ENCODE results near the gene PAQR4.
A peak's percentile ranks its signal among the peaks of the same experiment; 100 is the strongest.
"Not testable (repeated sequence)": the region's sequence is repeated elsewhere in the genome, so short reads cannot be mapped to it uniquely, and the experiment has no call there.

Gene PAQR4

GRCh38 chr16:2968738-2969544 is at the start of gene PAQR4:
Gene PAQR4 (plus strand): TSS chr16:2969348. CDS start chr16:2969675, 327 bp downstream.
- DNase-seq: peak; percentile 36

- no peak for DNase-seq
Observed at GRCh38 chr16:2919511-2920255, 49.5 kb upstream of the PAQR4 start.

DNA sequence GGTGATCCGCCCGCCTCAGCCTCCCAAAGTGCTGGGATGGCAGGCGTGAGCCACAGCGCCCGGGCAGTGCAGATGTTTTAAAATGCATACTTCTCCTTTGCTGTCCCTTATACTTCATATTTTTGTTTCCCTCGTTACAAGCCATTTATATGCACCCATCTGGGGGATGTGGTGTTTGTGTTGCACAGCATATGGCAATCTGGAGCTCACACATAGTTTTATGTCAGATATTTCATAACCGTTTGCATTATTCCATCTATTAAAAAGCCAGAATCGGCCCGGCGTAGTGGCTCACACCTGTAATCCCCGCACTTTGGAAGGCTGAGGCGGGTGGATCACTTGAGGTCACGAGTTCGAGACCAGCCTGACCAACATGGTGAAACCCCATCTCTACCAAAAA is 45.7 kb upstream of the PAQR4 start:
- no peak for DNase-seq

DNA sequence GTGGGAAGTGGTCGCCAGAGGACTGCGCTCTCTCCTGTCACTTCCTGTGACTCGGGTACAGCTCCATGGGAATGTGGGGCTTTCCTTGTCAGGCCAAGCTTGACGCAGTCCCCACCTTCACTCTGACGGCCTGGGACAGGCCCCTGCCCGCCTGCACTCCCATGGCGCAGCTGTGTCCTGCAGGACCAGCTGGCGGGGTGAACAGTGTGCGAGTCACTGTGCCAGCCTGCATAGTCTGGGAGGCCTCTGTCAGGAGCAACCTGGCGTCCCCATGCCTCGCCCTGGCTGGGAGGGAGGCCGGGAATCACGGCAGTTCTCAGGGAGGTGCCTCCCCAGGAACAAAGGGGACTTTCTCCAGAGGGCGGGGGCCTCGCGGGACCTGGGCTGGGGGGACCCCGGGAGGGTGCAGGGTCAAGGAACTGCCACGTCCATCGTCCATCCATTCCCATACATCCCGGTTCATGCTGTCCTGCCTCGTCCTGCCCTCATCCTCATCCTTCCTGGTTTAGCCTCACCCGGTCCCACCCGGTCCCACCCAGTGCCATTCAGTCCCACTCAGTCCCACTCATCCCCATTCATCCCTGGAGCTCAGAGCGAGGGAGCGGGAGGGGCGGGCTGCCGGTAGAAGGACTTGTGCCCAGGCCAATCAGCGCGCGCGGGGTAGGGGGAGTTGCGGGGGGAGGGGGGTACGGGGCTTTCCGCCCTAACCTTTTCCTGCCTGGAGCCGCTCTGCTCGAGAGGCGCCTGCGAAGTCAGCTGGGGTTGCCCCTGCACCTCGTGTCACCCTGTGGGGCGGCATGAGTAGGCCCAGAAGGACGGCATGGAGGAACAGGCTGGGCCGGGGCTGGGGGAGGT is 44.0 kb upstream of the PAQR4 start:
- DNase-seq: no peak

DNA sequence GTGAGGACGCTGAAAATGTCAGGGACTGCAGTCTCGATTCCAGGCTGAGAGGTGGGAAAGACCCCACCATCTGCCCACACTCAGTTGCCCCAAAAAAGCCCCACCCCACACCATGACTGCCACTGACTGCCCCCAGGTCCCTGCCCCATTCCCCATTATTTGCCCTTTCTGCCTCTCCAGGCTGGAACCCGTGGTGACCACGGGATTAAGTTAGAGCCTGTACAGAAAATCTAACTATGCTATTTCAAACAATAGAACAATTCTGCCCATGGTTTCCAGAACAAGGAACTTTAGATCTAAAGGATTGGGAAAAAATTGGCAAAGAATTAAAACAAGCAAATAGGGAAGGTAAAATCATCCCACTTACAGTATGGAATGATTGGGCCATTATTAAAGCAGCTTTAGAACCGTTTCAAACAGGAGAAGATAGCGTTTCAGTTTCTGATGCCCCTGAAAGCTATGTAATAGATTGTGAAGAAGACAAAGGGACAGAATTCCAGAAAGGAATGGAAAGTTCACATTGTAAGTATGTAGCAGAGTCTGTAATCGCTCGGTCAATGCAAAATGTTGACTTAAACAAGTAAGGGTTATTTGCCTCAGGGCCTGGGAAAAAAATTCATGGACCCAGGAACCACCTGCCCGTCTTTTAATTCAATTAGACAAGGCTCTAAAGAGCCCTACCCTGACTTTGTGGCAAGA is 43.0 kb upstream of the PAQR4 start:
- DNase-seq: no peak

DNA sequence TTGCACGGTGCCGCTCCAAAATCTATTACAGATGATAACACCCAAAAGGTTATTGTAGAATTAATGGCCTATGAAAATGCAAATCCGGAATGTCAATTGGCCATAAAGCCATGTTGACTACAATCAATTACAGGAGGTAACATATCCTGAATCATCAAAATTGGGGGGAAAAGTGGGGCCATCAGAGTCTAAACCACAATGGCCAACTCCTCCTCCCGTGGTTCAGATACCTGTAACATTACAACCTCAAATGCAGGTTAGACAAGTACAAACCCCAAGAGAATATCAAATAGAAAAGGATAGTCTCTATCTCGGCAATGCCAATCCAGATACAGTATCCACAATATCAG is 42.5 kb upstream of the PAQR4 start:
- DNase-seq: no peak

DNA sequence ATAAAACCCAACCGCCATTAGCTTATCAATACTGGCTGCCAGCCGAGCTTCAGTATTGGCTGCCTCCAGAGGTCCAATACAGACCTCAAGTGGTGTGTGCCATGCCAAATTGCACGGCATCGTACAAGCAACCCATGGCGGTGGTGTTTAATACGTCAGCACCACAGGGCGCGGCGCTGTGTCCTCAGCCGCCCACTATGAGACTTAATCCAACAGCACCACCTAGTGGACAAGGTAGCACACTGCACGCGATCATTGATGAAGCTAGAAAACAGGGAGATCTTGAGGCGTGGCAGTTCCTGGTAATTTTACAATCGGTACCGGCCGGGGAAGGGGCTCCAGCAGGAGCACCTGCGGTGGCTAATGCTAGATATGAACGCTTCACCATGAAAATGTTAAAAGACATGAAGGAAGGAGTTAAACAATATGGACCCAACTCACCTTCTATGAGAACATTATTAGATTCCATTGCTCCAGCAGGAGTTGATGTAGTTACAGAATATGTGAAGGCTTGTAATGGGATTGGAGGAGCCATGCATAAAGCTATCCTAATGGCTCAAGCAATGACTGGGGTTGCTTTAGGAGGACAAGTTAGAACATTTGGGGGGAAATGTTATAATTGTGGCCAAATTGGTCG is 42.0 kb upstream of the PAQR4 start:
- DNase-seq: peak; percentile 36

- DNase-seq: not testable (repeated sequence)
Observed at GRCh38 chr16:2928151-2928550, 41.0 kb upstream of the PAQR4 start.

DNA sequence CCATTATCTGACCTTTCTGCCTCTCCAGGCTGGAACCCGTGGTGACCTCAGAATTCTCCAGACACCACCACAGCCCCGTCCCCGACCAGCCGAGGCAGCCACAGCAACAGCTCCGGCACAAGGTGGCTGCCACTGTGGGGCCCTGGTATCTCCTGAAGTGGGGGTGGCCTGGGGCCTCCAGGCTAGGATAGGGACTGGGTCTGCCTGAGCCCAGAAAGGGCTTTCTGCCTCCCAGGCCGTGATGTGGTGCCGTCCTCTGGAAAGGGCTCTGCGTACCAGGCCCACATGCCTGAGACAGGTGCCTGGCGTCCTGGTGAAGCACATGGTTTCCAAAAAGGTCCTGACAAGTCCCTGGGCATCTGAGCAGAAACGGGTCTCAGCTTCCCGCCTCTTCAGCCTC is 40.4 kb upstream of the PAQR4 start:
- DNase-seq: no peak

GRCh38 chr16:2929693-2930092 is 39.5 kb upstream of the PAQR4 start:
- DNase-seq: no peak

- no peak for DNase-seq
Observed at GRCh38 chr16:2930236-2930635, 38.9 kb upstream of the PAQR4 start.

DNA sequence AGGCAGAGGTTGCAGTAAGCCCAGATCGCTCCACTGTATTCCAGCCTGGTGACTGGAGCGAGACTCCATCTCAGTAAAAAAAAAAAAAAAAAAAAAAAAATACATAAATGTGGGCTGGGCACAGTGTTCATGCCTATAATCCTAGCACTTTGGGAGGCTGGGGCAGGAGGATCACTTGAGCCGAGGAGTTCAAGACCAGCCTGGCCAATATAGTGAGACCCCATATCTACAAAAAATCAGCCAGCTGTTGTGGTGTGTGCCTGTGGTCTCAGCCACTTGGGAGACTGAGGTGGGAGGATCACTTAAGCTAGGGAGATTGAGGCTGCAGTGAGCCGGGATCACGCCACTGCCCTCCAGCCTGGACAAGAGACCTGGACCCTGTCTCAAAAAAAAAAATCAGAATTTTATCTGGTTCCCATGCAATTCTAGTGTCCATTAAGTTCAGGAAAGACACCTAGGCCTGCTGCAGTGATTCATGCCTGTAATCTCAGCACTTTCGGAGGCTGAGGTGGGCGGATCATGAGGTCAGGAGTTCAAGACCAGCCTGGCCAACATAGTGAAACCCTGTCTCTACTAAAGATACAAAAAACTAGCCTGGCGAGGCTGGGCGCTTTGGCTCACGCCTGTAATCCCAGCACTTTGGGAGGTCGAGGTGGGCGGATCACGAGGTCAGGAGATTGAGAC is 37.8 kb upstream of the PAQR4 start:
- not testable (repeated sequence) for DNase-seq

DNA sequence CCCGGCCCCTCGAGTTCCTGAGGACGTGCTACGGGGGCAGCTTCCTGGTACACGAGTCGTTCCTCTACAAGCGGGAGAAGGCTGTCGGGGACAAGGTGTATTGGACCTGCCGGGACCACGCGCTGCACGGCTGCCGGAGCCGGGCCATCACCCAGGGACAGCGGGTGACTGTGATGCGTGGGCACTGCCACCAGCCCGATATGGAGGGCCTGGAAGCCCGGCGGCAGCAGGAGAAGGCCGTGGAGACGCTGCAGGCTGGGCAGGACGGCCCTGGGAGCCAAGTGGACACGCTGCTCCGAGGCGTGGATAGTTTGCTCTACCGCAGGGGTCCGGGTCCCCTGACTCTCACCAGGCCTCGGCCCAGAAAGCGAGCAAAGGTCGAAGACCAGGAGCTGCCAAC is 36.0 kb upstream of the PAQR4 start:
- DNase-seq: no peak

- no peak for DNase-seq
Observed at GRCh38 chr16:2933701-2934100, 35.4 kb upstream of the PAQR4 start.

DNA sequence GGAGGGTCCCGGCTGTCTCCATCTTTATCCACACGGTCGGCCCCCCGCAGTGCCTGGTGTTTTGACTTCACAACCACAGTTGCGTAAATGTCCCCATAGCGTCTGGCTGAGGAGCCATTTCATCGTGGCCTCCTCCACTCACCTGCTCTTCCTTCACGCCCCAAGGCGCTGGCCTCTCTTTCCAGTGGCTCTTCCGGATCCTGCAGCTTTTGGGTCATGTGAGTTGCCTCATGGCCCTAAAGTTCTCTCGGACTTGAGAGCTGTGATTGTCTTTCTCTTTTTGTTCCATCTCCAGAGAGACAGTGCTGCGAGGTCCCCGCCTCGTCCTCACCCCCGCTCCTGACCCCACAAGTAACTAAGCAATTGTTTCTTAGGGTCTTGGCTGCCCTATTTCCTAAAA is 34.7 kb upstream of the PAQR4 start:
- no peak for DNase-seq

DNA sequence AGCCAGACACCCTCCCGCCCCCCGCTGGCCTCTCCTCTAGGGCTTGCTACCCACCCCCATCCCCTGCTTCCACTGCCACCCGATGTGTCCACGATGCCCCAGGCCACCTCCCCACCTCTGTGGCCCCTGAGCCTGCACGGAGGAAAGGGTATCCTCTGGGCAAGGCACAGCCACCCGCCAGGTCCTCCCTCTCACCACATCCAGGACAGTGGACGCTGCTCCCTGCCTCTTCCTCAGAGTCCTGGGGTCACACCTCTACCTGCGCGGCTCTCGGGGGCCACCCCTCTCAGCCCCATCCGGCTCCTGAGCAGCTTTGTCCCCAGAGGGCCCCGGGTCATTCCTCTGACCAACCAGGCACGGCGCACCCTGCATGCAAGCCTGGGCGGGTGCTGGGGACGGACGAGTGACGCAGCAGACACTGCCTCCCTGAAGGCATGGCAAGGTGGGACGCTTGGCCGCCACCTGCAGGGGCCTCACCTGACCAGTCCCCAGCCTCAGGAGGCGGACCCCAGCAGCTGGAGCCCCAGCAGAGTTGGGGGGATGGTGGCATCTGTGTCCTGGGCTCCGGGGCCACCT is 32.6 kb upstream of the PAQR4 start:
- no peak for DNase-seq

GRCh38 chr16:2937170-2937569 is 32.0 kb upstream of the PAQR4 start:
- DNase-seq: no peak

DNA sequence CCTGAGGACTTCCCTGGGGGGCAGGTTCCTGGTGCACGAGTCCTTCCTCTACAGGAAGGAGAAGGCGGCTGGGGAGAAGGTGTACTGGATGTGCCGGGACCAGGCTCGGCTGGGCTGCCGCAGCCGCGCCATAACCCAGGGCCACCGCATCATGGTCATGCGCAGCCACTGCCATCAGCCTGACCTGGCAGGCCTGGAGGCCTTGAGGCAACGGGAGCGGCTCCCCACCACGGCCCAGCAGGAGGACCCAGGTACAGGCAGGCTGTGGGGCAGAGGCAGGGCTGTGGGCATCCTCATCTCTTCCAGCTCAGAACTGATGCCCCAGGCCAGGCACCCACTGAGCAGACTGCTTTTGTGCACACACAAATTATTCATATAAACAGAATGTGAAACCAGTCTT is 30.9 kb upstream of the PAQR4 start:
- no peak for DNase-seq

DNA sequence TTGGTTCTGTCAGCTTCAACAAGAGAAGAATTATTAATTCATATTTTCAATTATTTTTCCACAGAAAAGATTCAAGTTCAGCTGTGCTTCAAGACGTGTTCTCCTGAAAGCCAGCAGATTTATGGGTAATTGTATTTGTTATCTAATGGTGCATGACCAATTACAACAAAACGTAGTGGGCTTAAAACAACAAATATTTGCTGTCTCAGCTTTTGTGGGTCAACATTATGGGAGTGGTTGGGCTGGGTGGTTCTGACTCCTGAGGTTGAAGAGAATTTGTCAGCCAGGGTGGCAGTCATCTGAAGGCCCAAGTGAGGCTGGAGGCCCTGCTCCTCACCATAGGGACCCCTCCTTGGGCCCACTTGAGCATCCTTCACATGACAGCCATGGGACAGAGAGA is 29.2 kb upstream of the PAQR4 start:
- no peak for DNase-seq

DNA sequence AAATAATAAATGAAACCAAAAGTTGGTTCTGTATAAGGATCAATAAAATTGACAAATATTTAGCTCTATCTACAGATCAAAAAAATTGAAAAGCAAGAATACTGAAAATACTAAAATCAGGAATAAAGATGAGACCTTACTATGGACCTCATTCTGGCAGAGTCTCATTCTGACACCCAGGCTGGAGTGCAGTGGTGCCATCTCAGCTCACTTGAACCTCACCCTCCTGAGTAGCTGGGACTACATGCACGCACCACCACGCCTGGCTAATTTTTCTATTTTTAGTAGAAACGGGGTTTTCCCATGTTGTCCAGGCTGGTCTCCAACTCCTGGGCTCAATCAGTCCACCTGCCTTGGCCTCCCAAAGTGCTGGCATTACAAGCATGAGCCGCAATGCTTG is 27.1 kb upstream of the PAQR4 start:
- DNase-seq: no peak

GRCh38 chr16:2943716-2944115 is 25.4 kb upstream of the PAQR4 start:
- DNase-seq: not testable (repeated sequence)
